ENCODE data around the gene HOXD12. TPM values are rescaled to one million over a fixed set of nuclear protein-coding genes. Genes with fewer than 3 reads are reported as not detected.
A peak's percentile ranks its signal among the peaks of the same experiment; 100 is the strongest.

Gene HOXD12
- total RNA-seq, 1 donor from 2014 or later: not detected

DNA sequence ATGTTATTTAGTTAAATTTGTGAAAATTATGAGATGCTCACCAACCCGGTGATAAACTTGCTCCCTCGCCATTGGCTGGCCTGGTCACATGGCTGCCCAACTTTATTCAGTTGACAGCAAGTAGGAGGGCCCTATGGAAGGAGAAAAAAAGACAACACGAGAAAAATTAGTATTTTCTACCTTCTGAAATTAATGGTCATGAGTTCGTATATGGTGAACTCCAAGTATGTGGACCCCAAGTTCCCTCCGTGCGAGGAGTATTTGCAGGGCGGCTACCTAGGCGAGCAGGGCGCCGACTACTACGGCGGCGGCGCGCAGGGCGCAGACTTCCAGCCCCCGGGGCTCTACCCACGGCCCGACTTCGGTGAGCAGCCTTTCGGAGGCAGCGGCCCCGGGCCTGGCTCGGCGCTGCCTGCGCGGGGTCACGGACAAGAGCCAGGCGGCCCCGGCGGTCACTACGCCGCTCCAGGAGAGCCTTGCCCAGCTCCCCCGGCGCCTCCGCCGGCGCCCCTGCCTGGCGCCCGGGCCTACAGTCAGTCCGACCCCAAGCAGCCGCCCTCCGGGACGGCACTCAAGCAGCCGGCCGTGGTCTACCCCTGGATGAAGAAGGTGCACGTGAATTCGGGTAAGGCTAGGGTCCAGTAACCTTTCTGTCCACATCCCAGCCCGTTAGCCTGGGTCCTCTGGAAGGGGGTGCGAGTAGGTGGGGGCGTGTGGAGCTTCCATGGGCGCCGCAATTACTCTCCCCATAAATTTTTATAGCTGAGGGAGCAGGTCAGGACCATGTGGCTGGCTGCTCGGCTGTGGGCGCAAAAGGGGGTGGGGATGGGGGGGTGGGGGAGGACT lies 52.1 kb downstream of the HOXD12 start, which contains the start of gene HOXD4:
HOXD4 (plus strand) TSS at position 109 of the 846 bp plus-strand sequence; CDS start at position 193, 84 bp downstream.
- H3K4me1 ChIP-seq: peaks cover 10% of the 10 kb centered on the region
- peaks cover 100% of the 10 kb centered on the region for H3K27me3 ChIP-seq (ENCODE audit: low read depth)
- TF ChIP-seq, protein P1, sequence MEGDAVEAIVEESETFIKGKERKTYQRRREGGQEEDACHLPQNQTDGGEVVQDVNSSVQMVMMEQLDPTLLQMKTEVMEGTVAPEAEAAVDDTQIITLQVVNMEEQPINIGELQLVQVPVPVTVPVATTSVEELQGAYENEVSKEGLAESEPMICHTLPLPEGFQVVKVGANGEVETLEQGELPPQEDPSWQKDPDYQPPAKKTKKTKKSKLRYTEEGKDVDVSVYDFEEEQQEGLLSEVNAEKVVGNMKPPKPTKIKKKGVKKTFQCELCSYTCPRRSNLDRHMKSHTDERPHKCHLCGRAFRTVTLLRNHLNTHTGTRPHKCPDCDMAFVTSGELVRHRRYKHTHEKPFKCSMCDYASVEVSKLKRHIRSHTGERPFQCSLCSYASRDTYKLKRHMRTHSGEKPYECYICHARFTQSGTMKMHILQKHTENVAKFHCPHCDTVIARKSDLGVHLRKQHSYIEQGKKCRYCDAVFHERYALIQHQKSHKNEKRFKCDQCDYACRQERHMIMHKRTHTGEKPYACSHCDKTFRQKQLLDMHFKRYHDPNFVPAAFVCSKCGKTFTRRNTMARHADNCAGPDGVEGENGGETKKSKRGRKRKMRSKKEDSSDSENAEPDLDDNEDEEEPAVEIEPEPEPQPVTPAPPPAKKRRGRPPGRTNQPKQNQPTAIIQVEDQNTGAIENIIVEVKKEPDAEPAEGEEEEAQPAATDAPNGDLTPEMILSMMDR (IDR thresholded peaks at IDR 0.05): no peak
- intact Hi-C loops (cut with DNase I): no loop called here
- H3K36me3 ChIP-seq: no peaks in the 10 kb centered on the region
- no peak within 1 kb of the TSS for H3K27ac ChIP-seq
- no peak within 1 kb of the TSS for H3K4me3 ChIP-seq
- DNase-seq (no peak), ATAC-seq (peak in 1 of 2 donors; percentile 7)
- H3K9me3 ChIP-seq: no peaks in the 10 kb centered on the region

Small RNA genes within 50 kb of the gene (microRNA-seq; reads per million reads assigned to microRNA genes)
- gene MIR10B (ENCODE audit: borderline number of aligned reads): 1,269 reads per million, percentile 82 among the genes with 10 or more reads in this experiment

Other genes with a start within 250 kb of the HOXD12 start
- 32.3 TPM for gene LNPK, start 97.5 kb upstream of the HOXD12 start, total RNA-seq
- not detected for gene EVX2, start 15.8 kb upstream of the HOXD12 start, total RNA-seq
- not detected for gene HOXD13, start 7.1 kb upstream of the HOXD12 start, total RNA-seq
- gene HOXD11, start 7.5 kb downstream of the HOXD12 start, total RNA-seq: not detected
- gene HOXD10, start 17.0 kb downstream of the HOXD12 start, total RNA-seq: not detected
- gene HOXD9, start 22.9 kb downstream of the HOXD12 start, total RNA-seq: 0.86 TPM
- 2.3 TPM for gene HOXD8, start 29.9 kb downstream of the HOXD12 start, total RNA-seq
- gene HOXD4, start 51.8 kb downstream of the HOXD12 start, total RNA-seq: 0.97 TPM
- 0.47 TPM for gene HOXD3, start 57.5 kb downstream of the HOXD12 start, total RNA-seq
- gene HOXD1, start 88.9 kb downstream of the HOXD12 start, total RNA-seq: 3.4 TPM
- 16.2 TPM for gene MTX2, start 169.6 kb downstream of the HOXD12 start, total RNA-seq